ENCODE measurements around the gene TUBB3. TPM values are rescaled to one million over a fixed set of nuclear protein-coding genes. Genes with fewer than 3 reads are reported as not detected.

Gene TUBB3
- total and polyA plus RNA-seq, 2 of the 8 experiments (the other 6 are each of a cell fraction or from before 2014, with no cell fraction given), result 275 to 393 TPM

GRCh38 chr16:89890886-89891657 is 32.1 kb upstream of the TUBB3 start:
- Histone ChIP-seq H3K56ac (replicated peaks; ENCODE audit: insufficient read length, low read depth, low read length) (no peak overlapping the region), H3K79me2 (ENCODE audit: control insufficient read depth in 1 of 2, insufficient read depth in 2 of 2, low read length in 2 of 2) (no peaks in the 10 kb centered on the region), H2AFZ (ENCODE audit: low read length) (no peak overlapping the region), H4K8ac (ENCODE audit: extremely low read depth, insufficient read depth, low read length) (no peak overlapping the region), H3K23ac (ENCODE audit: insufficient read length) (no peak overlapping the region), H4K91ac (replicated peaks; ENCODE audit: insufficient read length, low read length) (no peak overlapping the region), H3K27me3 (replicated peaks in 1 of 4; ENCODE audit: control insufficient read depth in 3 of 4, extremely low read depth in 1 of 4, insufficient read depth in 3 of 4, low read length in 3 of 4) (no peaks in the 10 kb centered on the region), H2BK20ac (ENCODE audit: low read length) (no peak overlapping the region), H3K4me1 (replicated peaks in 1 of 4; ENCODE audit: control insufficient read depth in 3 of 4, insufficient read depth in 4 of 4, low read length in 3 of 4) (no peaks in the 10 kb centered on the region), H3K23me2 (ENCODE audit: low read depth, low read length) (no peaks in the 10 kb centered on the region), H3K18ac (ENCODE audit: extremely low read depth, low read length) (no peak overlapping the region), H3K9me3 (ENCODE audit: insufficient read depth in 2 of 2, low read depth in 1 of 2, low read length in 1 of 2) (no peaks in the 10 kb centered on the region), H2AK5ac (ENCODE audit: low read depth, low read length) (no peak overlapping the region), H2BK12ac (ENCODE audit: low read depth, low read length) (no peak overlapping the region), H3K79me1 (ENCODE audit: low read depth, low read length) (peaks cover 2% of the 10 kb centered on the region; the same call in 1 of the 2 replicates), H2BK5ac (ENCODE audit: low read depth, low read length) (no peak overlapping the region), H3K4ac (replicated peaks; ENCODE audit: insufficient read length, low read depth, low read length) (no peak overlapping the region), H3K4me2 (ENCODE audit: insufficient read depth in 1 of 2, low read depth in 2 of 2, low read length in 2 of 2) (no peak overlapping the region), H3K9ac (replicated peaks in 1 of 4; ENCODE audit: extremely low read depth in 1 of 4, low read depth in 3 of 4, low read length in 3 of 4) (no peak overlapping the region), H3K14ac (ENCODE audit: insufficient read length) (no peak overlapping the region), H2BK15ac (ENCODE audit: low read length) (no peak overlapping the region), H4K20me1 (replicated peaks in 1 of 2; ENCODE audit: control insufficient read depth in 1 of 2, insufficient read depth in 2 of 2, low read length in 2 of 2) (peaks cover 5 to 14% of the 10 kb centered on the region in 2 experiments), H2BK120ac (replicated peaks; ENCODE audit: low read depth, low read length) (no peak overlapping the region), H3K4me3 (ENCODE audit: extremely low read depth in 1 of 4, insufficient read depth in 2 of 4, low read depth in 3 of 4, low read length in 4 of 4) (no peak overlapping the region), H3K27ac (ENCODE audit: low read depth, low read length) (no peak overlapping the region), H3K36me3 (ENCODE audit: control insufficient read depth in 2 of 4, insufficient read depth in 4 of 4, low read length in 3 of 4) (peaks cover 2 to 38% (median 23%) of the 10 kb centered on the region in 4 experiments; a peak in 6 of 8 replicates), H4K5ac (ENCODE audit: insufficient read length, low read depth, low read length) (no peak overlapping the region)
- FAIRE-seq, result no peak
- 92% methylated on average over 15 of the region's 16 CpGs; no CpG with 5 or more reads in 1 of the 2 experiments for WGBS, 2 experiments (ENCODE audit: extremely low coverage in 1 of 2, insufficient coverage in 1 of 2, insufficient read length in 1 of 2, insufficient replicate concordance in 2 of 2, low coverage in 1 of 2, low lambda C conversion rate in 2 of 2, missing lambda C conversion rate in 1 of 2)
- CTCF ChIA-PET (ENCODE audit: partially characterized antibody), result interaction anchor here (0.8 to 1.3 kb wide), 4 partner anchors 18 to 140 kb away, joined by 3 to 4 read pairs (median 3); partner anchors contain the start of gene TCF25
- POLR2A ChIA-PET (ENCODE audit: partially characterized antibody), result interaction anchor here (1.1 to 1.4 kb wide), 2 partner anchors 10 to 32 kb away, joined by 3 to 4 read pairs; partner anchors contain the start of gene TUBB3
- DNase-seq (ENCODE audit: low read depth in 1 of 2, low spot score in 2 of 2), result no peak
- TF ChIP-seq RFX5 (IDR thresholded peaks at IDR 0.05; ENCODE audit: borderline replicate concordance, low read depth, low read length) (no peak), GTF2F1 (IDR thresholded peaks at IDR 0.05; ENCODE audit: borderline replicate concordance, low read depth, low read length) (no peak), EZH2 (IDR thresholded peaks at IDR 0.05; ENCODE audit: low read depth, low read length, severe bottlenecking) (no peak), RBBP5 (IDR thresholded peaks at IDR 0.05; ENCODE audit: borderline replicate concordance, low read depth, low read length) (no peak), POU5F1 (IDR thresholded peaks at IDR 0.05; ENCODE audit: low read depth, low read length) (no peak), ATF3 (IDR thresholded peaks at IDR 0.05; ENCODE audit: insufficient read depth, low read depth, low read length) (no peak), E2F6 (IDR thresholded peaks at IDR 0.05) (no peak), CTBP2 (IDR thresholded peaks at IDR 0.05; ENCODE audit: borderline replicate concordance, insufficient read depth, insufficient read length, low read length) (no peak), HDAC2 (IDR thresholded peaks at IDR 0.05; ENCODE audit: borderline replicate concordance in 1 of 2, low read depth in 2 of 2, low read length in 2 of 2) (no peak), KDM1A (IDR thresholded peaks at IDR 0.05; ENCODE audit: borderline replicate concordance, low read length) (no peak)
